Parathyroid adenoma (tissue), 2 donors: ENCODE results near the gene TST.

Source experiments
- H2AFZ ChIP-seq: fragments of 300-600 bp; sonication (generic); one replicate; pipeline ENCODE4 v1.7.0; 2017; ENCODE audit warnings: antibody characterized with exemption, mild to moderate bottlenecking
- H3K27ac ChIP-seq: fragments of 300-600 bp; sonication (generic); one replicate; pipeline ENCODE4 v1.7.0; 2017
- H3K27me3 ChIP-seq: fragments of 300-600 bp; sonication (generic); one replicate; pipeline ENCODE4 v1.7.0; 2017; ENCODE audit warnings: low read length; ENCODE audit not compliant: control insufficient read depth, insufficient read depth
- H3K36me3 ChIP-seq: fragments of 300-600 bp; sonication (generic); one replicate; pipeline ENCODE4 v1.7.0; 2017; ENCODE audit warnings: low read length; ENCODE audit not compliant: control insufficient read depth, insufficient read depth
- H3K4me1 ChIP-seq: fragments of 300-600 bp; sonication (generic); one replicate; pipeline ENCODE4 v1.7.0; 2017; ENCODE audit warnings: control low read depth
- H3K4me2 ChIP-seq: fragments of 300-600 bp; sonication (generic); one replicate; pipeline ENCODE4 v1.7.0; 2017; ENCODE audit warnings: low read length
- H3K4me3 ChIP-seq: fragments of 300-600 bp; sonication (generic); one replicate; pipeline ENCODE4 v1.7.0; 2017; ENCODE audit warnings: low read depth, low read length
- H3K79me2 ChIP-seq: fragments of 300-600 bp; sonication (generic); one replicate; pipeline ENCODE4 v1.7.0; 2017; ENCODE audit warnings: control low read depth
- H3K9ac ChIP-seq: fragments of 300-600 bp; sonication (generic); one replicate; pipeline ENCODE4 v1.7.0; 2017; ENCODE audit warnings: mild to moderate bottlenecking
- H3K9me3 ChIP-seq: fragments of 300-600 bp; sonication (generic); one replicate; pipeline ENCODE4 v1.7.0; 2017; ENCODE audit warnings: low read length; ENCODE audit not compliant: control insufficient read depth
- CTCF ChIP-seq: fragments of 300-600 bp; sonication (generic); IDR thresholded peaks from one replicate; pipeline ENCODE4 v1.7.0; 2017; ENCODE audit warnings: antibody characterized with exemption, mild to moderate bottlenecking
- donor health status: primary hyperparathyroidism.

TST gene

GRCh38 chr22:37014835-37015586, 4.2 kb downstream of the TST start:
- H3K27me3 ChIP-seq, result no peaks in the 10 kb centered on the region
- no peak for TF ChIP-seq CTCF
- H3K9me3 ChIP-seq, result no peaks in the 10 kb centered on the region
- H3K79me2 ChIP-seq, result no peaks in the 10 kb centered on the region
- no peak overlapping the region for H3K4me3 ChIP-seq
- no peak overlapping the region for H2AFZ ChIP-seq
- no peak overlapping the region for H3K9ac ChIP-seq
- H3K27ac ChIP-seq, result no peak overlapping the region
- H3K36me3 ChIP-seq, result no peaks in the 10 kb centered on the region
- H3K4me1 ChIP-seq, result no peaks in the 10 kb centered on the region
- no peak overlapping the region for H3K4me2 ChIP-seq

GRCh38 chr22:37014415-37014806, 4.8 kb downstream of the TST start:
- TF ChIP-seq CTCF, result no peak
- H2AFZ ChIP-seq, result no peak overlapping the region
- H3K36me3 ChIP-seq, result no peaks in the 10 kb centered on the region
- no peaks in the 10 kb centered on the region for H3K9me3 ChIP-seq
- H3K9ac ChIP-seq, result no peak overlapping the region
- no peaks in the 10 kb centered on the region for H3K27me3 ChIP-seq
- no peaks in the 10 kb centered on the region for H3K79me2 ChIP-seq
- H3K4me3 ChIP-seq, result no peak overlapping the region
- no peak overlapping the region for H3K4me2 ChIP-seq
- H3K4me1 ChIP-seq, result no peaks in the 10 kb centered on the region
- no peak overlapping the region for H3K27ac ChIP-seq

- H3K9ac ChIP-seq, result no peak overlapping the region
- no peaks in the 10 kb centered on the region for H3K4me1 ChIP-seq
- TF ChIP-seq CTCF, result no peak
These were observed 6.3 kb downstream of the TST start for GRCh38 chr22:37012956-37013355.

GRCh38 chr22:37012262-37012904, 6.9 kb downstream of the TST start:
- no peak for TF ChIP-seq CTCF
- Histone ChIP-seq H3K4me2 (no peak overlapping the region), H3K4me3 (no peak overlapping the region), H3K27me3 (no peaks in the 10 kb centered on the region), H3K9me3 (no peaks in the 10 kb centered on the region), H3K4me1 (no peaks in the 10 kb centered on the region), H3K79me2 (no peaks in the 10 kb centered on the region), H3K27ac (no peak overlapping the region), H3K36me3 (no peaks in the 10 kb centered on the region), H3K9ac (no peak overlapping the region), H2AFZ (no peak overlapping the region)

More at GRCh38 chr22:37012956-37013355, 6.3 kb downstream of the TST start:
- Histone ChIP-seq H3K79me2 (no peaks in the 10 kb centered on the region), H3K27me3 (no peaks in the 10 kb centered on the region), H3K4me2 (no peak overlapping the region), H3K9me3 (no peaks in the 10 kb centered on the region), H3K27ac (no peak overlapping the region), H3K36me3 (no peaks in the 10 kb centered on the region), H3K4me3 (no peak overlapping the region), H2AFZ (no peak overlapping the region)

- Histone ChIP-seq H3K9ac (no peak overlapping the region), H3K79me2 (no peaks in the 10 kb centered on the region), H3K4me1 (no peaks in the 10 kb centered on the region), H3K9me3 (no peaks in the 10 kb centered on the region), H3K27ac (no peak overlapping the region), H3K36me3 (no peaks in the 10 kb centered on the region), H3K27me3 (no peaks in the 10 kb centered on the region), H3K4me2 (no peak overlapping the region), H2AFZ (no peak overlapping the region), H3K4me3 (no peak overlapping the region)
- TF ChIP-seq CTCF, result no peak
These were observed 7.8 kb downstream of the TST start for GRCh38 chr22:37011472-37011871.
